ENCODE data around the gene SPINDOC. TPM values are rescaled to one million over a fixed set of nuclear protein-coding genes. Genes with fewer than 3 reads are reported as not detected.
A peak's percentile ranks its signal among the peaks of the same experiment; 100 is the strongest.

Gene SPINDOC
- total and polyA plus RNA-seq, 9 donors, result 5.4 to 22.7 (median 15.8) TPM

GRCh38 chr11:63832336-63832735 is 19.1 kb downstream of the SPINDOC start:
- no peak overlapping the region for H3K4me3 ChIP-seq
- intact Hi-C loops (cut with DNase I), result loop anchor here in 3 of 4 donors (10.0 kb wide), 2 partner anchors 312 to 322 kb away; no protein-coding TSS in a partner anchor
- 61 to 68% (median 65%) methylated on average over 2 of the region's 2 CpGs for WGBS, 3 donors
- no peaks in the 10 kb centered on the region for H3K27me3 ChIP-seq
- H3K9me3 ChIP-seq, result no peaks in the 10 kb centered on the region
- no peak for DNase-seq
- H3K36me3 ChIP-seq, result no peaks in the 10 kb centered on the region
- TF ChIP-seq CTCF (IDR thresholded peaks at IDR 0.05), result no peak
- no peak overlapping the region for H3K27ac ChIP-seq
- no peaks in the 10 kb centered on the region for H3K4me1 ChIP-seq (ENCODE audit: insufficient read depth)

GRCh38 chr11:63833048-63833447 is 19.8 kb downstream of the SPINDOC start:
- WGBS, 3 donors, result 91 to 95% (median 93%) methylated on average over 2 of the region's 2 CpGs
- no peaks in the 10 kb centered on the region for H3K27me3 ChIP-seq
- TF ChIP-seq POLR2A (IDR thresholded peaks at IDR 0.05), result no peak
- no peak for TF ChIP-seq EP300 (IDR thresholded peaks at IDR 0.05)
- no peak for TF ChIP-seq CTCF (IDR thresholded peaks at IDR 0.05)
- no peaks in the 10 kb centered on the region for H3K4me1 ChIP-seq (ENCODE audit: insufficient read depth)
- H3K27ac ChIP-seq, result no peak overlapping the region
- no peaks in the 10 kb centered on the region for H3K36me3 ChIP-seq
- no peak overlapping the region for H3K4me3 ChIP-seq
- DNase-seq, result no peak
- intact Hi-C loops (cut with DNase I), result loop anchor here in 3 of 4 donors (10.0 kb wide), 2 partner anchors 312 to 322 kb away; no protein-coding TSS in a partner anchor
- no peaks in the 10 kb centered on the region for H3K9me3 ChIP-seq

GRCh38 chr11:63834535-63835157 is 21.4 kb downstream of the SPINDOC start:
- no peak for DNase-seq

GRCh38 chr11:63835158-63835545 is 21.9 kb downstream of the SPINDOC start:
- no peaks in the 10 kb centered on the region for H3K9me3 ChIP-seq
- 66 to 70% (median 67%) methylated on average over 6 of the region's 6 CpGs for WGBS, 3 donors
- H3K4me3 ChIP-seq, result no peak overlapping the region
- DNase-seq, result peak in 1 of 5 donors; percentile 28
- TF ChIP-seq CTCF (IDR thresholded peaks at IDR 0.05) (no peak), EP300 (IDR thresholded peaks at IDR 0.05) (no peak), POLR2A (IDR thresholded peaks at IDR 0.05) (no peak)
- intact Hi-C loops (cut with DNase I), result loop anchor here (5.0 to 10.0 kb wide), 3 partner anchors 310 to 320 kb away; no protein-coding TSS in a partner anchor
- no peaks in the 10 kb centered on the region for H3K36me3 ChIP-seq
- H3K27me3 ChIP-seq, result no peaks in the 10 kb centered on the region
- H3K27ac ChIP-seq, result no peak overlapping the region
- H3K4me1 ChIP-seq (ENCODE audit: insufficient read depth), result no peaks in the 10 kb centered on the region

More at GRCh38 chr11:63834535-63835157, 21.4 kb downstream of the SPINDOC start:
- H3K9me3 ChIP-seq, result no peaks in the 10 kb centered on the region
- H3K36me3 ChIP-seq, result no peaks in the 10 kb centered on the region
- intact Hi-C loops (cut with DNase I), result loop anchor here (5.0 to 10.0 kb wide), 3 partner anchors 310 to 320 kb away; no protein-coding TSS in a partner anchor
- H3K4me1 ChIP-seq (ENCODE audit: insufficient read depth), result no peaks in the 10 kb centered on the region
- H3K27ac ChIP-seq, result no peak overlapping the region
- TF ChIP-seq EP300 (IDR thresholded peaks at IDR 0.05), result no peak
- no peak for TF ChIP-seq CTCF (IDR thresholded peaks at IDR 0.05)
- TF ChIP-seq POLR2A (IDR thresholded peaks at IDR 0.05), result no peak
- H3K27me3 ChIP-seq, result no peaks in the 10 kb centered on the region
- H3K4me3 ChIP-seq, result no peak overlapping the region
- 84 to 88% (median 84%) methylated on average over 12 of the region's 12 CpGs for WGBS, 3 donors
